ENCODE data around the gene THBS2. TPM values are rescaled to one million over a fixed set of nuclear protein-coding genes. Genes with fewer than 3 reads are reported as not detected.

The THBS2 gene
- total and polyA plus RNA-seq, 10 of the 15 experiments (the other 5 are each of a cell fraction or from before 2014, with no cell fraction given): 0.07 to 0.10 TPM; not detected in 8

DNA sequence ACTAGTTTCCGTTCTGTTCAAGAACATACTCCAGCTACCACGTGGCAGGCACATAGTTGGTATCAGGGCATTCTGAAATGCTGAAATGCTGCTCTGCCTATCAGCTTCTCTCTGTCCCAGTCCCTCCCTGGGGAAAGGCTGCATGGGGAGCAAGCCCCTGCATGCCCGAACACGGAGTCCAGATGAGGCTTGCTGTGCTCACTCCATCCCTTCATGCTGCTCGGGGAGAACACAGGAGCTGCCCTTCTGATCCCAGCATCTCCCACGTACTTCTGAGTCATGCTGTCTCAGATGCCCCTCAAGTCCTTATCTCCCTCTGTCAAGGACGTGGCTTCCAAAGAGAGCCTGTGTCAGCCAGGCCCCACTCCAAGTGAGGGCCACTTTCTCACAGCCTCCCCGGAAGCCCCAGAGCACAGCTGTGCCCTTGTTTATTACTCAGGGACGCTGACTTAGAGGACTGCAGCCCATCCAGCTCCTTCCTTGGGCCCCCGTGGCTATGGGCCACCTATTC is 29.4 kb downstream of the THBS2 start (continued):
- no peak for TF ChIP-seq TCF7 (IDR thresholded peaks at IDR 0.05; ENCODE audit: borderline replicate concordance)
- TF ChIP-seq MTA3 (IDR thresholded peaks at IDR 0.05; ENCODE audit: borderline replicate concordance, low read length): no peak
- no peak for TF ChIP-seq ATF2 (IDR thresholded peaks at IDR 0.05; ENCODE audit: low read length)
- TF ChIP-seq ZNF24 (IDR thresholded peaks at IDR 0.05): no peak
- no peak for TF ChIP-seq SMAD1 (IDR thresholded peaks at IDR 0.05; ENCODE audit: low read depth, partially characterized antibody)
- TF ChIP-seq RELB (IDR thresholded peaks at IDR 0.05; ENCODE audit: low read depth): no peak
- no peak for TF ChIP-seq TCF12 (IDR thresholded peaks at IDR 0.05; ENCODE audit: low read depth, low read length)
- no peak for TF ChIP-seq NFYA (IDR thresholded peaks at IDR 0.05; ENCODE audit: borderline replicate concordance, low read depth, low read length)

DNA sequence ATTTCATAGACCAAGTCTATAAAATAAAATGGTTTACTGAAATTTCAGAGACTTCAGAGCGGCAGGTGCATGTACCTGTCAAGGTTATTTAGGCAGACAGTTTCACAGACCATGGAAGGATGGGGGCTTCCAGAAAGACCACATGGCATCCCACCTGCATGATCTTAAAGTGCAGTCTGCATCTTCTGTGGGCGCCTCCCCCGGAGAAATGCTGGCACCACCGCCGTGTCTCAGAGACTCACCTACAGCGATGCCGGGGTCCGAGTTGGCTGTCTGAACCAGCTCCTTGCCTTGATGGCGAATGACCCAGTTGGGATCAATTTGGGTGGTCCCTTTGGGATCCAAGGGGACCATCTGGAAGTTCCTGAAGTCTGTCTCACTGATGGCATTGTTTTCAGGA is 30.6 kb downstream of the THBS2 start:
- Histone ChIP-seq H2AFZ (ENCODE audit: control insufficient read depth, low read depth, low read length) (no peak overlapping the region), H3K4me2 (ENCODE audit: control insufficient read depth, insufficient read depth) (no peak overlapping the region), H3K79me2 (ENCODE audit: control insufficient read depth, insufficient read depth, low read length) (no peaks in the 10 kb centered on the region), H3K27ac (ENCODE audit: control insufficient read depth, insufficient read depth) (no peak overlapping the region), H3K4me3 (no peak overlapping the region), H3K36me3 (ENCODE audit: control insufficient read depth in 2 of 2, insufficient read depth in 2 of 2, low read length in 1 of 2) (no peaks in the 10 kb centered on the region), H3K27me3 (replicated peaks in 1 of 2; ENCODE audit: control insufficient read depth in 2 of 2, insufficient read depth in 2 of 2, low read length in 1 of 2) (no peaks in the 10 kb centered on the region), H3K9me3 (replicated peaks; ENCODE audit: control insufficient read depth, insufficient read depth, low read length) (peaks cover 1% of the 10 kb centered on the region; the same call in 1 of the 3 replicates), H4K20me1 (ENCODE audit: control insufficient read depth, insufficient read depth) (no peaks in the 10 kb centered on the region), H3K4me1 (ENCODE audit: control insufficient read depth, insufficient read depth, low read length) (no peaks in the 10 kb centered on the region), H3K9ac (ENCODE audit: control insufficient read depth, insufficient read depth, low read length) (no peak overlapping the region)
- POLR2A ChIA-PET: no interaction called here
- in situ Hi-C loops (cut with MboI): no loop called here
- FAIRE-seq: no peak
- intact Hi-C loops (cut with micrococcal nuclease; ENCODE audit: unreplicated experiment): no loop called here
- DNase-seq (ENCODE audit: low read depth, low spot score): no peak
- SMC1A ChIA-PET (ENCODE audit: uncharacterized antibody, unreplicated experiment): no interaction called here
- TF ChIP-seq POLR2AphosphoS5 (IDR thresholded peaks at IDR 0.05; ENCODE audit: low read length) (no peak), BRCA1 (IDR thresholded peaks at IDR 0.05; ENCODE audit: low read depth, low read length) (no peak), SMC3 (IDR thresholded peaks at IDR 0.05; ENCODE audit: borderline replicate concordance, low read length) (no peak), CBX5 (IDR thresholded peaks at IDR 0.05; ENCODE audit: low read depth) (no peak), IKZF1 (conservative IDR thresholded peaks at IDR 0.05) (no peak), GATAD2B (conservative IDR thresholded peaks at IDR 0.05; ENCODE audit: low read depth) (no peak), SMAD5 (IDR thresholded peaks at IDR 0.05; ENCODE audit: low read depth) (no peak), MYC (IDR thresholded peaks at IDR 0.05; ENCODE audit: insufficient read depth, insufficient read length, insufficient replicate concordance, low read length, severe bottlenecking) (no peak), HDAC2 (IDR thresholded peaks at IDR 0.05) (no peak), USF2 (IDR thresholded peaks at IDR 0.05; ENCODE audit: borderline replicate concordance, low read depth, low read length) (no peak), SUZ12 (IDR thresholded peaks at IDR 0.05; ENCODE audit: unreplicated experiment) (no peak), SREBF1 (IDR thresholded peaks at IDR 0.05; ENCODE audit: low read length) (no peak), WRNIP1 (IDR thresholded peaks at IDR 0.05; ENCODE audit: borderline replicate concordance, low read depth, low read length) (no peak), SIN3A (IDR thresholded peaks at IDR 0.05; ENCODE audit: low read depth, low read length) (no peak), KLF5 (IDR thresholded peaks at IDR 0.05; ENCODE audit: partially characterized antibody) (no peak)
- no TSS peak for BruUV-seq (replicated peaks)
- CTCF ChIA-PET: no interaction called here
- RAD21 ChIA-PET (ENCODE audit: unreplicated experiment): no interaction called here
- no peak for ATAC-seq
- 75% methylated on average over 9 of the region's 9 CpGs for WGBS (ENCODE audit: insufficient coverage, insufficient replicate concordance, low lambda C conversion rate, missing lambda C conversion rate)

All from GM12878 (cell line).